NCI-H748 (cell line): ENCODE data around the gene CACNG4.

Experiments
- DNase-seq: peaks from one replicate; lab custom pipeline; 2025; ENCODE audit not compliant: unreplicated experiment; lab: John Stamatoyannopoulos, UW

The CACNG4 gene

DNA sequence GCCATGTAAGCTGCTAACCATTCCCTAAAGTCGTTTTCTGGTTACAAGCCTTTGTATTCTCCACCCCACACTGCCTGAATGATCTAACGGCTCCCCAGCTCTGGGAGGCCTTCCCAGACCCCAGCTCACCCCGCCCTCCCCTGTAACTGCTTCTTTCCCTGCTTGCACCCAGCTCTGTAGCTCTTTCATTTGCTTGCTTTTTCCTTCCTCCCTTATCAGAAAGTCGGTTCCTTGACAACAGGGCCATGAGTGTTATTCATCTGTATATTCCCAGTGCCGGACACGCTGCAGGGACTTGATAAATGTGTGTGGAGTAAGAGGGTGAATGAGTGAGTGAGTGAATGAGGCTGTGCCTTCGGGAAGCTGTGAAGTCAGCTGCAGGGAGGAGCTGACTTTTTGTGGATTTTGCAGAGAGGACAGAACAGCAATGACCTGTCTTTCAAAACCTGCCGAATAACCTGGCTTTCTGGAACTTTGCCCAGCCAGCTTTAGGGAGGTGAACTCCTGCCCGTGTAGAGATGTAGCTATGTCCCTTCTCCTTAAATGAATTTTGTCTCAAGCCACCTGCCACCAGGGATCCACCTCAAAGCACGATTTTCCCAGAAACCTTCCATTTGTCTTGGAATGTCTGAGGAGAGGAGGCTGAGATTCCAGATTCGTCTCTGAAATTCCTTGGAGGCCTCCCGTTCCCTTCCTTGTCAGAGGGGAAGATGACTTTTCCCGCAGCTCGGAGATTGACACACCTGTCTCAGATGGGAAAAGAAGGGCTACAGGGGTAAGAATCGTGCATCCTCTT lies 20.0 kb upstream of the CACNG4 start:
- DNase-seq, result no peak

DNA sequence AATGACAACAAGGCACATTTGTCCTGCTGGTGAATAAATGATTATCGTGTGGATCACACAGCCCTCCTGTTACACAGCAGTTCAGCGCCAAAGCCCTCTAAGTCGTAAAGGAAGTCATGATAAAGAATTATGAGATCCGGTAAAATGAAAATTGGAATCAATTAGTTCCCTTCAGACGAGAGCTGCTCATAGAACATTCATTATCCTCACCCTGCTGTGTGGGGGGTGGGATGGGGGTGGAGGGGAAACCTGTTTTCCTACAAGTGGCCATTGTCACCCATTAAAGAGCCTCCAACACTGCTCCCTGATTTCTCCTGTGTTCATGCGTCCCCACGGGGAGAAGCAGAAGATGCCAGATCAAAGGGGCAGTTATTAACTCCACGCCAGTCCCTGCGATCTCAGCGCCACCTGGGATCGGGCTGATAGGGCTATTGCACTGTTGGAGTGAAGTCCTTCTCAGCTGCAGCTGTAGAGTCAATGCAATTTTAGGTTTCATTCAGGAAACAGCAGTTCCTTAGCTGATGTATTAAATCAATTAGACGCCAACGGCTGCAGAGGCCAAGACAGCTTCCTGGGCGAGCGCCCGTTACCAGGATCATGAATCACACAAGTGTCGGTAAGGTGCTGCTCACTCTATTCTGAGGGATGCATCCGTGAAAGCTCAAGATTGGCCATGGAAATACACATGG lies 19.2 kb upstream of the CACNG4 start:
- DNase-seq, result peak; percentile 13

DNA sequence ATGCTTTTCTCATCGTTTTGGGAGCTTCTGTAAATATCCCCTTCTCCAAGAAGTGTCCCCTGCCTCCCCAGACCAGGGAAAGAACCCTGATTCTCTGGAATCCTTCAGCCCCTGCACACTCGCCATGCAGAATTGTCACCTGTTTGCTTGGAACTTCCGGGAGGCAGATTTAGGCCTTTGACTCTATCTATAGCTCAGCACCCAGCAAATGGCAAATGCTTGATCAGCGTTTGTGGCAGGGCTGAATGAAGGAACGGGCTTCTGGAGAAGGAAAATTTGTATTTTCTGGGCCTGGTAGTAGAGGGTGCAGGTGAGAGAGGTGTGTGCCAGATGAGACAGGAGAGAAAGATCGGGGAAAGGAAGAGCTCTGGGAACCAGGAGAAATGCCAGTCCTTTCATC lies 18.3 kb upstream of the CACNG4 start:
- no peak for DNase-seq

DNA sequence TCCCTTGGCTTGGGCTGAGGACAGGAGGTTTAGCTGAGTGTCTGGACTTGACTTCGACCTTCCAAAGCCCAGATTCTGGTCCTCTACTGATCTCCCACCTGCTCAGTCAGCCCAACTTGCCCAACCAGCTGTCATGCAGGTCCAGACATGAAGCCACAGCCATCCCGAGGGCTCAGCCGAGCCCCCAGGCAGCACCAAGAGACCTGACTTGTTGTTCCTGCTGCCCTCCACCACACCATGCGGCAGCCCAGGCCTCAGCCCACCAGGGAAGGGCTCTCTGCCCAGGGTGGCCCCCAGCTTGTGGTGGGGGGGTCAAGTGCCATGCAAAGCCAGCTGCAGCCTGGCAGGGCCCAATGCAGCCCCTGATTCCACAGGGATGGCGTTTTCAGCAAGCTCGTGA lies 17.2 kb upstream of the CACNG4 start:
- DNase-seq, result no peak

DNA sequence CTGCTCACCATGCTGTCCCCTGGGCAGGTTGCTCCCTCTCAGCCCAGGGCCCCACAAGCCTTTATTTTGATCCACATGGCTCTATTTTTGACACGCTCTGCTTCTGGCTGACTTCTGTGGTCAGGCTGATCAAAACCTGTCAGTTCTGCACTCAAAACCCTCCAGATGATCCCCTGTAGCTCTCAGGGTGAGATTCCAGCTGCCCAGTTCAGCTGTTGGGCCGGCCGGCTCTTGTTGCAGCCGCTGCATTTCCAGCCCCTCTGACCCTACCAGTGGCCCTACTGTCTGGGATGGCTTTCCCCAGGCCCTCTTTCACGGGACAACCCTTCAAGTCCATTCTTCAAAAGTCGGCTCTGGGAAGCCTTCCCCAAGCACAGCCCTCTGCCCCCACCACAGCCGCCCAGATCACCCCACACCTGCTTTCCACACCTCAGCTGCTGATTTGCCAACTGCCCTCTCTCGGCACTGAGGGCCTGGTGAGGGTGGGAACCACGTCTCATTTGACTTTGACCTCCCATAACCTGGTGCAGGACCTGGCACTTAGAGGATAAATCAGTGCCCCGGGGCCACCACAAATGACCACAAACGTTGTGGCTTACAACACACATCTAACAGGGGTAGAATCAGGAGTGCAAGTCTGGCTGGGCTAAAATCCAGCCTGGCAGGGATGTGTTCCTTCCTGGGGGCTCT lies 16.3 kb upstream of the CACNG4 start:
- DNase-seq, result no peak

DNA sequence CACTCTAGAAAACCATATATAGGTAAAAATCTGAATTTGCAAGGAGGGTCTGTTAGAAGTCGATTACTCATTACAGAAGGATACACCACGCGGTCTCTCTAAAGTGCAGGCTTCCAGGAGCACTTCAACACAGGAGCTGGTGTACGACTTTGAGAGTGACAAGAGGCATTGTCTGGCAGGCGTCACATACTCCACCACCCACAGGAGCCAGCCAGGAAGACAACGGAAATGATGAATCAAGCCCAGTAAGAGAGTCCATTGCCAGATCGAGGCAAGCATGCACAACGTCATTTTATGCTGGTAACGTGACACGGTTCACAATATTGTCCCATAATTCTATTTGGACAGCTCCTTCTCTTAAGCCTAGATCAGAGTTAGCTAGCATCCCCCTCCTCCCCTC lies 15.0 kb upstream of the CACNG4 start:
- no peak for DNase-seq

DNA sequence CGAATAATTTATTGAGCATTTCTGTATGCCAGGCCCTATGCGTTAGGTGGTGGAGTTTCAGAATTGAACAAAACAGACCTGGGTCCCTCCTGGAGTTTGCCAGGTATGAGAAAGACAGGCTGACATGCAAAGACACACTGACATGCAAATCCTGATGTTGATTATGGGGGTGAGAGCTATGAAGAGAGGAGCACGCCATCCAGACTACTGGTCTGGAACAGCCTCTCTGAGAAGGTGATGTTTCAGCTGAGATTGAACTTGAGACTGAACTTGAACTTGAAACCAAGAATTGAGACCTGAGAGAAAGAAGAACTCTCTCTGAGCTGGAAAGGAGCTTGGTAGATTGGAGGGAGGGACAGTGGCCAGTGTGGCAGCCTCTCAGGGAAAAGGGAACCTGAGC lies 14.2 kb upstream of the CACNG4 start:
- DNase-seq, result no peak

DNA sequence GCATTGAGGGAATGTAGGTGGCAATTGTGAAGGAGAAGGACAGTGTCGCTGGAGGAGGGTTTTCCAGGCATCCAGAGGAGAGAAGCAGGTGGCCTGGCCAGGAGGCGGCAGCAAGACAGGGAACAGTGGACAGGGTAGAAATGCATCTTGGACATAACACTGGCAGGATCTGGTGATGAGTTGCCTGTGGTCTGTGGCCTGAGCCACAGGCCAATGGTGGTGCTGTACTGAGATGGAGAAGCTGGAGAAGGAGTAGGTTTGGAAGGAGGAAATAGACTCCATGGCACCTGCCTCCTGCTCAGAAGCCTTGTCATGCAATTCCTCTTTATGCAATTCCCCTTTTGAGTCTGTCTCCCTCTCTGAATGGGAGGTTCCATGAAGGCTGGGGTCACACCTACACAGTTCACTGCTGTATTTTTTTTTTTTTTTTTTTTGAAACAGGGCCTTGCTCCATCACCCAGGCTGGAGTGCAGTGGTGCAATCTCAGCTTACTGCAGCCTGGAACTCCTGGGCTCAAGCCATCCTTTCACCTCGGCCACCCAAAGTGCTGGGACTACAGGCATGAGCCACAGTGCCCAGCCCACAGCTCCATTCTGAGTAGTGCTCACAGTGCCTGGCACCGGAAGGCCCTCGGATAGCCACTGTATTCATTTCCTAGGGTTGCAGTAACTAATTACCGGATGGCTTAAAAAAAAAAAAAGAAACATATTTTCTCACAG lies 13.5 kb upstream of the CACNG4 start:
- DNase-seq, result no peak

DNA sequence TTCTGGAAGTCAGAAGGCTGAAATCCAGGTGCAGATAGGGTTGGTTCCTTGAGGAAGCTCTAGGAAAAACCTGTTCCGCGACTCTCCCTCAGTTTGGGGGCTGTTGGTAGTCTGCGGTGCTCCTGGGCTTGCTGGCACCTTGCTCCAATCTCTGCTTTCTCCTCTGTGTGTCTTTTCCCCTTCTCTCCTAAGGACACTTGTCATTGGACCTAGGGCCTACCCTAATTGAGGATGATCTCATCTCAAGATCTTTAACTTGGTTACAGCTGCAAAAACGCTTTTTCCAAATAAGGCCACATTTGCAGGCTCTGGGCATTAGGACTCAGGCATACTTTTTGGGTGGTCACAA lies 12.9 kb upstream of the CACNG4 start:
- no peak for DNase-seq

DNA sequence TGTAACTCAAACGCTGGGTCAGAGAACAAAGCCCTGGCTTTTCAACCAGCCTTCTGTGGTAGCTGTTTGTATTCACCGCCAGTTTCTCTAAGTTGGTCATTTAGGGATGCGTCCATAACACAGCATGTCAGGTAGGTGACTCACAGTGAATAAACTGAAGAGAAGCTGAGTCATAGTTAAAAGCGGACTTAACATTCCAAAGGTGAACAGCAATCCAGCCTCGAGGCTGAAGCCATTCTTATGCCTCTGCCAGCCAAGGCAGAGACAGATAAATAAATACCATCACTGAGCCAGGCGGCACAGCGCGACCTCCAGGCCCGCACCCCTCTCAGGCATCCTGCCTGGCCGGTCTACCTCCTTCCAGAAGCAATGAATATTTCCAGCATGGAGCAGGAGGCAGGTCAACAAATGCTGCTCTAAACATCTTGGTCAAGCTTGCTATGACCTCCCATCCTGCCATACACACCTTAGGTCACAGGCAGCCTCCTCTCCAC lies 12.4 kb upstream of the CACNG4 start:
- DNase-seq, result no peak

DNA sequence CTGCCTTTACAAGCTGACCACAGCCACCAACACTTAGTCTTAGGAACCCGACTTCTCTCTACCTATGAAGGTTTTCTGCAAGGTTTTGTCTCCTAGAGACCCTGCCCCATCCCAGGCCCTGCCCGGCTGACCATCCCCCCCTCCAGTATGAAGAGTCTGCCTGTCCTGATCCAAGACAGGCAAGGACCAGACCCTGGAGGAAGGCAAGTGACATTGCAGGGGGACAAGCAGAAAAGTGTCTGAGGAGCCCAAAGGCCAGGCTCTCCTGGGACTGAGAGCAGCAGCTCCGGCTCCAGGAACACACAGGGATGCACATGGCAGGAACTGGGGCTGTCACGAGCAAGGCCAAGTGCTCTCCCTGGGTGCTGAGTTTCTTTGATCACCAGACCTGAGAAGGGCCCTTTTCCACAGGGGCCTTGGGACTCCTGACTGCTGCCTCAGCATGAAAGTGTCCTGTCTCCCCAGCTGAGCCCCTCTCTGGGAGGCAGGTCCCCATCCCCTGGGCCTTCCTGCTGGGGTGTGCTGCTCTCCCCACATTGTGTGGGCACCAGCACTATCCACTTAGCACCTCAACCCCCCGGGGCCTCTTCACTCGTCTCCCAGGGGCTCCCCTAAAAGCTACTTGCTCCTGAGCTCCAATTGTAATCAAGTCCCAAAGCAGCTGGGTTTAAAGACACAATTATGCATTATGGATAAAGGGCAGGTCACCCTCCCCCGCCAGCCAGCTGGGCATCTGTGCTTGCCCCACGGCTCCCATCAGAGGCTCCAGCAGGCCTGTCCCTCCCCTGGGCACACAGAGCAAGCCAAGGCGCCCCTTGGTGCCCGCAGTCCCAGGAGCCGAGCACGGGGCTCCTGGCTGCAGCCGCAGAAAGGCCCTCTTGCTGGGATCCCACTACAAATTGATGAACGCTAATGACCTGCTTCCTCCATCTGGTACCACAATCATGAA lies 11.6 kb upstream of the CACNG4 start:
- DNase-seq, result no peak

DNA sequence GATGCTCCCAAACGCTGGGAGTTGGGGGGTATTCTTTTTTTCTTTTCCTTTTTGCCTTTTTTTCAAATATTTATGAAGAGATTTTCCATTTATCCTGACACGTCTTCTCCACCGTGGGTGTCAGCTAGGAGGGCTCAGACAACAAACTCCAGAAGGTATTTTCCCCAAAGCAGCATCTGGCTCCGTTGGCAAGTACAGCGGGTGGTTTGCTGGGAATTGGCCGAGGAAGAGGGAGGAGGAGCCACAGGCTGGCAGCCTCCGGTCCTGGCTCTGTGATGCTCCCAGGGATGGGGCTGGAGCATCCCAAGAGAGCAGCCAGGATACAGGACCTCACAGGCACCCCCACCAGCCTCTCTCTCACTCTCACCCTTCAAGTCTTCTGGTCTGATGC lies 10.9 kb upstream of the CACNG4 start:
- DNase-seq, result no peak

DNA sequence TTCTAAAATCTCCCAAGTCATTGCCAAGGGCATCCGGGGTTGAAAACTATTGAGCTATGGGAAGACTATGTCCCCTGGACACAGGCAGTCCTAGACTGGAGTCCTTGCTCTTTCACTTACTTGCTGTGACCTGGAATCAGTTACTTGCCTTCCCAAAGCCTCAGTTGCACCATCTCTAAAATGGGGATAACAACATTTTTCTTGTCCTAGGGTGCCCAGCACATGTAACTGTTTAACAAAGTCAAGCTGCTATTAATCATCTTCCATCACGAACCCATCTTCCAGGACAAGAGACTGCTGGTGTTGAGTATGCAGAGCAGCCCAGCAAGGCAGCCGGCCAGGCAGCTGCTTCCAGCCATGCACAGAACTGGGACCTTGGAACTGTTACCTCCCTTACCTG lies 9.9 kb upstream of the CACNG4 start:
- no peak for DNase-seq

DNA sequence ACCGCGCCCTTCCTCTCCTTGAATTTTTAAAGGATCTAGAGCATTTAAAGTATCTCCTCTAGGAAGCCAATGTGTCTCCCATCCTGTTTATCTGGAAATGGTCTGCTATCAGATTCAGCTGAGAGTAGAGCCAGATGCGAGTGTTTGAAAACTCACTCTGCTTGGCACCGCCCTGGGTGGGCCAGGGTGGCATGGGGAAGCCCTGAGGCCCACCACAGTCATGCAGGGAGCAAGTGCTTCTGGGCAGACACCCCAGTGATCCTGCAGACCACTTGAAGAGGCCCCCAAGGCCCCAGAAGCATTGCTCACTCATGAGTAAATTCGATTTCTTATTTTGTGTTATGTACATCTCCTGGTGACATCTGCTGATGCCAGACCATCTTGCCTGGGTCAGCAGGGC lies 8.7 kb upstream of the CACNG4 start:
- DNase-seq, result no peak

DNA sequence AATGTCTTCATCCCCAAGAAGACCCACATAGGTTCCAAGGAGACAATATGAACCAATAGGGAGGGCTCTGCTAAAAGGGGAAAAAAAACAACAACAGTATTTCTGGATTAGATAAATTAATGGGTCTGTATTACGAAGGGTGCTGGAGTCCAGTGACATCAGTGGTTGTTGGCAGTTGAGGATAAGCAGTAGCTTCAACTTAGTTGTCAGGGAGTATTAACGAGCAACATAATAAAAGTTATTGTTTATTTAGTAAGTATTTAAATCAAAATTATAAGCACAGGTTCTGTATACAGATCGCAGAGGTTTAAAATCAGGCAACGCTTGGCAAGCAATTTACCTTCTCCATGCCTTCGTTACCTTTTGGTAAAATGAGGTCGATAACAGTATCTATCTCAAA lies 7.6 kb upstream of the CACNG4 start:
- no peak for DNase-seq

DNA sequence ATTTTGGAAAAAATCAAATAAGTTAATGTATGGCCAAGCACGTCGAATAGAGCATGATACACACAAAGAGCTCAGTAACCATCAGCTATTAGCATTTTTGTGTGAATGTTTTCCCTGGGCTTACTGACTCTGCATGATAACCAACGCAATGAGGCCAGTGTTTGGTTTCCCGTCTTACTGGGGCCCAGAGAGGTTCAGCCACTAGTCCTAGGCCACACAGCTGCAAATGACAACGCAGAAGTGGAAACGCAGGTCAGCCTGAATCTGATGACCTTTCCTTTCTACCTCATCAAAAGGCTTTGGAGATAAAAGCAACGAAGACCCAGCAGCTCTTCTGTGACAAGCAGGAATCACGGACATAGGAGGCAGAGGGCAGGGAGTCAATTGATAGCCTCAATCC lies 7.2 kb upstream of the CACNG4 start:
- no peak for DNase-seq

DNA sequence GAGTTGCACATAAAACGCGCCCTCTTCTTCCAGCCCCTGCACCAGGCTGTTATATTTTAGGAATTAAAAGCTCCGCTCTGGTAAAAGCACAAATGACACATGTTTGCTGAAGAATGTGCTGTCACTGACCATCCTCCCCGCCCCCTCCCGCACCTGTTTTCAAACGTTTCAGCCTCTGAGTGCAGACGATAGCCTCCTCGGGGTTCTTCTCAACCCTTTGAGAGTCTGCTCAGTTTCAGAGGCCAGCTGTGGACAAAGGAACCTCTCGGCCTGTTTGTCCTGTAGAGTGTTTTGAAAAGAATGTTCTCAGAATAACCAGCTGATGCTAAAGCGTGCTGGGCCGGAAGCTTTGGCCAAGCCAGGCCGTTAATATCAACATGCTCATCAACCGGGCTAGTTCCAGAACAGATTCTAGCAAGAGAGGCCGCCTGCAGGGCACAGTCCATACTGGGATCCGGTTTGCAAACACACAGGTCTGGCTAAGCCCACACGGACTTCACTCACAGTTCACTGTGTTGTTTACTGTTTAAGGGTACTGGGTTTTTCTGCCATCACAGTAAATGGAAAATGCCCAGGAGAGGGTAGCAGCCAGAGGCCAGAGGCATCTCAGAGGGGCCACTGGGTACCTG lies 6.4 kb upstream of the CACNG4 start:
- no peak for DNase-seq

DNA sequence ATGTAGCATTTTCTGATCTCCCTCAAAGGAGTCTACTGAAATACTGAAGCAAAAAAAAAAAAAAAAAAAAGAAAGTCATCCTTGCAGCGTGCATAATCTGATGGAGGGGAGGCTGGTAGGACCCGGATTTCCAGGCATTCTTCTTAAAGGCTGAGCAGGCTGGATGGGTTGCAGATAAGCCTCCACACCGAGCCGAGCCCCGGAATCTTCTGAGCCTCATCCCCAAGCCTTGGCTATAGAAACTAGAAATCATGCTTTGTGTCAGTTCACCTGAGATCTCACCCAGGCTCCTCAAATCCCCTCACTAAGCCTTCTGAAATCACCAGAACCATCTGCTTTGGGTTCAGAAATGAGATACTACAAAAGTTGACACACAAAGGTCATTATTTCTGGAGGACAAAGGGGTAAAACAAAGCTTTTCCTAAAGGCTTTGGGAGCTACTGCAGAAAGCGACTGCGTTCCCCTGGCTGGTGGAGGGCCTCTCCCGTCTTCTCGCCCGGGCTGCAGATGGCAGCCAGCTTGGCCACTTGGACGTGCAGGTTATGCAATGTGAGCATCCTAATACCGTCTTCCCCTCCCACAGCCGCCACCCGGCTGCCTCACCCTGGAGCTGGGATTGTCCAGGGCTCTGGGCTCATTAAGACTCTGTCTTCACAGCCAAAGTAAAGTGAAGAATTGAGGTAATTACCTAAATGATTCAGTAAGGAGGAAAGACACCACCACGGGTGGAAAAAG lies 4.7 kb upstream of the CACNG4 start:
- no peak for DNase-seq

DNA sequence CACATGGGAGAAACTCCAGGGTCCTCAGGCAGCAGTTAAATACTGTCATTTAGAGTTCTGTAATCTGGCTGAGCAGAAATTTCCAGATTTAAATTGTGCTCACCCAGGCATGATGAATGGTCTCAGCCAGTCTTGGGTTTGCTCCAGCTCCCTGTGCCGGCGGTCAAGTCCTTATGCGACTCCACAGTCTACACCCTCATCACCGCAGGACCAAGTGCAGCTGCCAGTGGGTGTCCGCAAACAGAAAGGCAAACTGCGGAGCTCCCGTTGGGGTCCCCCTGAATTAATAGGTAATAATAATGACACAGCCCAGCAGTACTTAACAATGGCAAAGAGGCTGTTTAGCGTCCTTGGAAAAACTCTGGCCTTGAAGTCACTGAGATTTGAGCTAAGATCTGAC lies 3.9 kb upstream of the CACNG4 start:
- no peak for DNase-seq
